Breast epithelium (tissue), 3 donors: ENCODE results near the gene NOP10.
"Not testable (repeated sequence)": the region's sequence is repeated elsewhere in the genome, so short reads cannot be mapped to it uniquely, and the experiment has no call there.

Experiments used
- CTCF ChIP-seq, 3 donors: fragments of 450-650 bp; IDR thresholded peaks; one replicate each; pipeline ENCODE4 v1.5.1; 2016 to 2017; ENCODE audit warnings: antibody characterized with exemption in 3 of 3, mild to moderate bottlenecking in 3 of 3, moderate library complexity in 3 of 3
- POLR2A ChIP-seq: fragments of 450-650 bp; IDR thresholded peaks from one replicate; pipeline ENCODE4 v1.6.1; 2016; ENCODE audit warnings: antibody characterized with exemption, mild to moderate bottlenecking, moderate library complexity
- POLR2AphosphoS5 ChIP-seq, 3 donors: sonication (generic); formaldehyde crosslinking; IDR thresholded peaks; one replicate each; pipeline ENCODE4 v1.6.1; 2017; ENCODE audit warnings: antibody characterized with exemption in 3 of 3

- not testable (repeated sequence) for TF ChIP-seq POLR2AphosphoS5 (IDR thresholded peaks at IDR 0.05); CTCF (IDR thresholded peaks at IDR 0.05); POLR2A
Observed at GRCh38 chr15:34381829-34382521, 39.0 kb upstream of the NOP10 start.
